ENCODE data around the gene CHCHD6. TPM values are rescaled to one million over a fixed set of nuclear protein-coding genes. Genes with fewer than 3 reads are reported as not detected.
A peak's percentile ranks its signal among the peaks of the same experiment; 100 is the strongest.

CHCHD6 gene
- total RNA-seq, 1 experiment from 2014 or later: 40.9 TPM

GRCh38 chr3:126859415-126860246 lies 155.6 kb downstream of the CHCHD6 start:
- TF ChIP-seq ELF4 (CRISPR knock-in tag; IDR thresholded peaks at IDR 0.05; ENCODE audit: low read depth) (no peak), NR2C2 (CRISPR knock-in tag; IDR thresholded peaks at IDR 0.05) (no peak), SOX15 (CRISPR knock-in tag; IDR thresholded peaks at IDR 0.05) (no peak), JAZF1 (CRISPR knock-in tag; IDR thresholded peaks at IDR 0.05) (no peak), CBFB (CRISPR knock-in tag; IDR thresholded peaks at IDR 0.05; ENCODE audit: low read depth) (no peak), GRHL2 (CRISPR knock-in tag; IDR thresholded peaks at IDR 0.05; ENCODE audit: insufficient replicate concordance, severe bottlenecking) (no peak), E2F1 (CRISPR knock-in tag; IDR thresholded peaks at IDR 0.05) (no peak), CTCF (IDR thresholded peaks at IDR 0.05) (no peak), ARID4B (CRISPR knock-in tag; IDR thresholded peaks at IDR 0.05; ENCODE audit: borderline replicate concordance) (no peak), ATF6 (CRISPR knock-in tag; IDR thresholded peaks at IDR 0.05) (no peak), ZNF512 (CRISPR knock-in tag; IDR thresholded peaks at IDR 0.05; ENCODE audit: borderline replicate concordance) (no peak), ZNF423 (CRISPR knock-in tag; IDR thresholded peaks at IDR 0.05) (no peak), ZNF425 (CRISPR knock-in tag; conservative IDR thresholded peaks at IDR 0.05) (no peak), SP1 (CRISPR knock-in tag; conservative IDR thresholded peaks at IDR 0.05) (no peak)
- POLR2A ChIA-PET: no interaction called here
- no peaks in the 10 kb centered on the region for H3K27me3 Mint-ChIP-seq (ENCODE audit: low read depth)
- H3K36me3 Mint-ChIP-seq: 0 out of 2 replicates have a peak, but pooled peaks cover 5% of the 10 kb centered on the region
- ATAC-seq: no peak
- H3K9me3 Mint-ChIP-seq: no peaks in the 10 kb centered on the region
- H3K4me1 Mint-ChIP-seq: peaks cover 30% of the 10 kb centered on the region
- peak overlapping the region; percentile 28; the same call in 1 of the 2 replicates for H3K27ac Mint-ChIP-seq
- DNase-seq (ENCODE audit: low spot score): no peak
- CTCF ChIA-PET: interaction anchor here (0.8 to 1.1 kb wide), 3 partner anchors 8 to 205 kb away, joined by 3 read pairs; no protein-coding TSS in a partner anchor
- H3K4me3 Mint-ChIP-seq: no peak overlapping the region

All from WTC11 (cell line).